Fibroblast of lung (primary cell): ENCODE measurements around the gene SH3TC2.

ENCODE experiments used
- EZH2 ChIP-seq: IDR thresholded peaks from 2 replicates; pipeline ENCODE4 v1.5.1; 2012; ENCODE audit warnings: low read length, control low read depth, mild to moderate bottlenecking; ENCODE audit errors: missing control alignments
- TF ChIP-seq, protein P1 (sequence below), 2 donors: IDR thresholded peaks in 1 of 2; conservative IDR thresholded peaks in 1 of 2; 1 replicate in 1 of 2; 2 replicates in 1 of 2; pipeline ENCODE4 v1.5.1; 2011 to 2012; ENCODE audit warnings: low read length in 2 of 2, control low read depth in 1 of 2, inconsistent platforms in 1 of 2, low read depth in 1 of 2, mild to moderate bottlenecking in 1 of 2

DNA sequence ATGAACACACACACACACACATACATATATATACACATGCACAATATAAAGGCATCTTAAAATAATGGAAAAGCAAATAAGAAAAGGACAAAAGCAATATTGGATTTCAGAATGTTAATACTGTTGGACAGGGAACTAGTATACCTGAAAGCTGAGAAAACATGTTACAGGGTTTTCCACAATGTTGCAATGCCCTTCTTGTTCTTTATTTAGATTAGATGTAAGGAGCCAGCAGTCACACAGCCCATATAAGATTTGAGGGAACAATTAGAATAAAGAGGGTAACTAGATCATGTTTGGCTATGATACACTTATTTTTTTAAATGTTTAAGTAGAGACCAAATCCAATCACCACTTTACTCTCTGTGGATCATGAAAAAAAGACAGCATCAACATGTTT, 61.7 kb downstream of the SH3TC2 start:
- TF ChIP-seq, protein P1, sequence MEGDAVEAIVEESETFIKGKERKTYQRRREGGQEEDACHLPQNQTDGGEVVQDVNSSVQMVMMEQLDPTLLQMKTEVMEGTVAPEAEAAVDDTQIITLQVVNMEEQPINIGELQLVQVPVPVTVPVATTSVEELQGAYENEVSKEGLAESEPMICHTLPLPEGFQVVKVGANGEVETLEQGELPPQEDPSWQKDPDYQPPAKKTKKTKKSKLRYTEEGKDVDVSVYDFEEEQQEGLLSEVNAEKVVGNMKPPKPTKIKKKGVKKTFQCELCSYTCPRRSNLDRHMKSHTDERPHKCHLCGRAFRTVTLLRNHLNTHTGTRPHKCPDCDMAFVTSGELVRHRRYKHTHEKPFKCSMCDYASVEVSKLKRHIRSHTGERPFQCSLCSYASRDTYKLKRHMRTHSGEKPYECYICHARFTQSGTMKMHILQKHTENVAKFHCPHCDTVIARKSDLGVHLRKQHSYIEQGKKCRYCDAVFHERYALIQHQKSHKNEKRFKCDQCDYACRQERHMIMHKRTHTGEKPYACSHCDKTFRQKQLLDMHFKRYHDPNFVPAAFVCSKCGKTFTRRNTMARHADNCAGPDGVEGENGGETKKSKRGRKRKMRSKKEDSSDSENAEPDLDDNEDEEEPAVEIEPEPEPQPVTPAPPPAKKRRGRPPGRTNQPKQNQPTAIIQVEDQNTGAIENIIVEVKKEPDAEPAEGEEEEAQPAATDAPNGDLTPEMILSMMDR (conservative IDR thresholded peaks at IDR 0.05 in 1 of 2, IDR thresholded peaks at IDR 0.05 in 1 of 2; ENCODE audit: low read depth in 1 of 2, low read length in 2 of 2) = no peak
- no peak for TF ChIP-seq EZH2
